ENCODE data around the gene RTN1. TPM values are rescaled to one million over a fixed set of nuclear protein-coding genes. Genes with fewer than 3 reads are reported as not detected.

The RTN1 gene
- total and polyA plus RNA-seq, 2 of the 8 experiments (the other 6 are each of a cell fraction or from before 2014, with no cell fraction given): 2.8 to 4.9 TPM

- TF ChIP-seq, protein P1, sequence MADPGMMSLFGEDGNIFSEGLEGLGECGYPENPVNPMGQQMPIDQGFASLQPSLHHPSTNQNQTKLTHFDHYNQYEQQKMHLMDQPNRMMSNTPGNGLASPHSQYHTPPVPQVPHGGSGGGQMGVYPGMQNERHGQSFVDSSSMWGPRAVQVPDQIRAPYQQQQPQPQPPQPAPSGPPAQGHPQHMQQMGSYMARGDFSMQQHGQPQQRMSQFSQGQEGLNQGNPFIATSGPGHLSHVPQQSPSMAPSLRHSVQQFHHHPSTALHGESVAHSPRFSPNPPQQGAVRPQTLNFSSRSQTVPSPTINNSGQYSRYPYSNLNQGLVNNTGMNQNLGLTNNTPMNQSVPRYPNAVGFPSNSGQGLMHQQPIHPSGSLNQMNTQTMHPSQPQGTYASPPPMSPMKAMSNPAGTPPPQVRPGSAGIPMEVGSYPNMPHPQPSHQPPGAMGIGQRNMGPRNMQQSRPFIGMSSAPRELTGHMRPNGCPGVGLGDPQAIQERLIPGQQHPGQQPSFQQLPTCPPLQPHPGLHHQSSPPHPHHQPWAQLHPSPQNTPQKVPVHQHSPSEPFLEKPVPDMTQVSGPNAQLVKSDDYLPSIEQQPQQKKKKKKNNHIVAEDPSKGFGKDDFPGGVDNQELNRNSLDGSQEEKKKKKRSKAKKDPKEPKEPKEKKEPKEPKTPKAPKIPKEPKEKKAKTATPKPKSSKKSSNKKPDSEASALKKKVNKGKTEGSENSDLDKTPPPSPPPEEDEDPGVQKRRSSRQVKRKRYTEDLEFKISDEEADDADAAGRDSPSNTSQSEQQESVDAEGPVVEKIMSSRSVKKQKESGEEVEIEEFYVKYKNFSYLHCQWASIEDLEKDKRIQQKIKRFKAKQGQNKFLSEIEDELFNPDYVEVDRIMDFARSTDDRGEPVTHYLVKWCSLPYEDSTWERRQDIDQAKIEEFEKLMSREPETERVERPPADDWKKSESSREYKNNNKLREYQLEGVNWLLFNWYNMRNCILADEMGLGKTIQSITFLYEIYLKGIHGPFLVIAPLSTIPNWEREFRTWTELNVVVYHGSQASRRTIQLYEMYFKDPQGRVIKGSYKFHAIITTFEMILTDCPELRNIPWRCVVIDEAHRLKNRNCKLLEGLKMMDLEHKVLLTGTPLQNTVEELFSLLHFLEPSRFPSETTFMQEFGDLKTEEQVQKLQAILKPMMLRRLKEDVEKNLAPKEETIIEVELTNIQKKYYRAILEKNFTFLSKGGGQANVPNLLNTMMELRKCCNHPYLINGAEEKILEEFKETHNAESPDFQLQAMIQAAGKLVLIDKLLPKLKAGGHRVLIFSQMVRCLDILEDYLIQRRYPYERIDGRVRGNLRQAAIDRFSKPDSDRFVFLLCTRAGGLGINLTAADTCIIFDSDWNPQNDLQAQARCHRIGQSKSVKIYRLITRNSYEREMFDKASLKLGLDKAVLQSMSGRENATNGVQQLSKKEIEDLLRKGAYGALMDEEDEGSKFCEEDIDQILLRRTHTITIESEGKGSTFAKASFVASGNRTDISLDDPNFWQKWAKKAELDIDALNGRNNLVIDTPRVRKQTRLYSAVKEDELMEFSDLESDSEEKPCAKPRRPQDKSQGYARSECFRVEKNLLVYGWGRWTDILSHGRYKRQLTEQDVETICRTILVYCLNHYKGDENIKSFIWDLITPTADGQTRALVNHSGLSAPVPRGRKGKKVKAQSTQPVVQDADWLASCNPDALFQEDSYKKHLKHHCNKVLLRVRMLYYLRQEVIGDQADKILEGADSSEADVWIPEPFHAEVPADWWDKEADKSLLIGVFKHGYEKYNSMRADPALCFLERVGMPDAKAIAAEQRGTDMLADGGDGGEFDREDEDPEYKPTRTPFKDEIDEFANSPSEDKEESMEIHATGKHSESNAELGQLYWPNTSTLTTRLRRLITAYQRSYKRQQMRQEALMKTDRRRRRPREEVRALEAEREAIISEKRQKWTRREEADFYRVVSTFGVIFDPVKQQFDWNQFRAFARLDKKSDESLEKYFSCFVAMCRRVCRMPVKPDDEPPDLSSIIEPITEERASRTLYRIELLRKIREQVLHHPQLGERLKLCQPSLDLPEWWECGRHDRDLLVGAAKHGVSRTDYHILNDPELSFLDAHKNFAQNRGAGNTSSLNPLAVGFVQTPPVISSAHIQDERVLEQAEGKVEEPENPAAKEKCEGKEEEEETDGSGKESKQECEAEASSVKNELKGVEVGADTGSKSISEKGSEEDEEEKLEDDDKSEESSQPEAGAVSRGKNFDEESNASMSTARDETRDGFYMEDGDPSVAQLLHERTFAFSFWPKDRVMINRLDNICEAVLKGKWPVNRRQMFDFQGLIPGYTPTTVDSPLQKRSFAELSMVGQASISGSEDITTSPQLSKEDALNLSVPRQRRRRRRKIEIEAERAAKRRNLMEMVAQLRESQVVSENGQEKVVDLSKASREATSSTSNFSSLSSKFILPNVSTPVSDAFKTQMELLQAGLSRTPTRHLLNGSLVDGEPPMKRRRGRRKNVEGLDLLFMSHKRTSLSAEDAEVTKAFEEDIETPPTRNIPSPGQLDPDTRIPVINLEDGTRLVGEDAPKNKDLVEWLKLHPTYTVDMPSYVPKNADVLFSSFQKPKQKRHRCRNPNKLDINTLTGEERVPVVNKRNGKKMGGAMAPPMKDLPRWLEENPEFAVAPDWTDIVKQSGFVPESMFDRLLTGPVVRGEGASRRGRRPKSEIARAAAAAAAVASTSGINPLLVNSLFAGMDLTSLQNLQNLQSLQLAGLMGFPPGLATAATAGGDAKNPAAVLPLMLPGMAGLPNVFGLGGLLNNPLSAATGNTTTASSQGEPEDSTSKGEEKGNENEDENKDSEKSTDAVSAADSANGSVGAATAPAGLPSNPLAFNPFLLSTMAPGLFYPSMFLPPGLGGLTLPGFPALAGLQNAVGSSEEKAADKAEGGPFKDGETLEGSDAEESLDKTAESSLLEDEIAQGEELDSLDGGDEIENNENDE (IDR thresholded peaks at IDR 0.05; ENCODE audit: insufficient replicate concordance, low read length): no peak
- TF ChIP-seq FOSL1 (IDR thresholded peaks at IDR 0.05; ENCODE audit: insufficient read depth, low read depth, low read length) (no peak), CTCF (IDR thresholded peaks at IDR 0.05; ENCODE audit: control extremely low read depth in 1 of 3, insufficient read depth in 1 of 3, low read depth in 1 of 3, low read length in 3 of 3) (no peak), GTF2F1 (IDR thresholded peaks at IDR 0.05; ENCODE audit: borderline replicate concordance, low read depth, low read length) (no peak)
Observed at GRCh38 chr14:59739794-59740193, 130.8 kb downstream of the RTN1 start (continued).

Measured in H1 (cell line).